Umbilical cord (tissue), 2 donors: ENCODE data around the gene MIF. TPM values are rescaled to one million over a fixed set of nuclear protein-coding genes. Genes with fewer than 3 reads are reported as not detected.
A peak's percentile ranks its signal among the peaks of the same experiment; 100 is the strongest.
"Not testable (repeated sequence)": the region's sequence is repeated elsewhere in the genome, so short reads cannot be mapped to it uniquely, and the experiment has no call there.

Experiments
- DNase-seq: peaks from one replicate; pipeline ENCODE4 v3.0.0-alpha.2; 2015; ENCODE audit warnings: low spot score
- total RNA-seq: library from RNA; depleted of rRNA; stranded (reverse); fragments of >200 nt; gene quantifications from one replicate; pipeline ENCODE4 v1.2.3, GENCODE V29; 2014; ENCODE audit warnings: low replicate concordance; ENCODE audit not compliant: insufficient read depth

MIF gene
- total RNA-seq, 1 donor from 2014 or later, result 202 TPM

GRCh38 chr22:23901600-23901999, 7.4 kb downstream of the MIF start:
- no peak for DNase-seq

DNA sequence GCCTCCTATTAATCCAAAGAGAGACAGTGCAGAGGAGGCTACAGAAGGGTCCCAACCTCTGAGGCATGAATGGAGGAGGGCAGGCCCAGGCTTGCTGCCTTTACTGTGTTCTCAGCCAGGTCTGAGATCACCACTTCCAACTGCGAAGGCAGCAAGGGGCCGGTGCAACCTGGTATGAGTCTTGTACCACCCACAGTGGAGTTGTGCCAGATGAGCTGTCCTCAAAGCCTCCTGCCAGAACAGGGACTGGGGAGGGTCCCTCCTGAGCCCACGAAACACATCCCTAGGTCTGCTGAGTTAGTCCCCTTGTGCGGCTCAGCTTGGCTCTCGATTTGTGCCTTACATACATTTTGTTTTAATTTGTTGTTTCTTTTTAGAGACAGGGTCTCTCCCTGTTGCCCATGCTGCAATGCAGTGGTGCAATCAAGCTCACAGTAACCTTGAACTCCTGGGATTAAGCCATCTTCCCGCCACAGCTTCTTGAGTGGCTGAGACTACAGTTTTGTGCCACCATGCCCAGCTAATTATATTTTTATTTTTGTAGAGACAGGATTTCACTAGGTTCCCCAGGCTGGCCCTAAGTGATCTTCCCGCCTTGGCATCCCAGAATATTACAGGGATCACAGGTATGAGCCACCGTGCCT, 9.3 kb downstream of the MIF start:
- peak; percentile 48 for DNase-seq

DNA sequence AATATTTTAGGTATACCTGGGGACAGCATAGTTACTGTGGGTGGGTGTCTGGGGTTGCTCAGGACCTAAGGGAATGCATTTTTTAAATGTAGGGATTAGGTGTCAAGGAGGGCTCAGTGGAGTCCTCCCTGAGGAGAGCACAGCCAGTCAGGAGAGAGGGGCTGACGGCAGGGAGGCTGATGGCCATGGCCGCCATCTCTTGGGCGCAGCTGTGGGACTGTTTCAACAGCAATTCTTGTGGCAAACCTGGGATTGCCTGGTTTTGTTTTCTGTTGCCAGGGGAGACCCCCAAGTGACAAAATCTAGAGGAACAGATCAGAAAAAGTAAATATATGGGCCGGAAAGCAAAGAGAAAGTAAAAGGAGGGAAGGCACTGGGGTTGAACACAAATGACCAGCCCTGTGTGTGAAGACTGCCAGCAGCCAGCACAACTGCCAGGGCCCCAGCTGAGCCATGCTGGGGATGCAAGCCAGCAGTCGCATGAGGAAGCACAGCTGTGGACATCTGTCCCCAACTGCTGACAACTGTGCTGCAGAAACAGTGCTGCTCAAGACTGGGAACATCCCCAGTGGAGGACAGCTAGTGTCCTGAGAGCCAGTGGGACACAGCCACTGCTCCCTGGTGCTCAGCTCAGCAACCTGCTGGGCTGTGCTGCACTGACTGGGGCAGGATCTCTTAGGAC, 10.5 kb downstream of the MIF start:
- no peak for DNase-seq

- DNase-seq, result no peak
Measured at GRCh38 chr22:23906641-23907040, 12.5 kb downstream of the MIF start.

GRCh38 chr22:23907423-23907822, 13.2 kb downstream of the MIF start:
- DNase-seq, result not testable (repeated sequence)

- DNase-seq, result no peak
Measured at GRCh38 chr22:23908587-23909205, 14.5 kb downstream of the MIF start.

DNA sequence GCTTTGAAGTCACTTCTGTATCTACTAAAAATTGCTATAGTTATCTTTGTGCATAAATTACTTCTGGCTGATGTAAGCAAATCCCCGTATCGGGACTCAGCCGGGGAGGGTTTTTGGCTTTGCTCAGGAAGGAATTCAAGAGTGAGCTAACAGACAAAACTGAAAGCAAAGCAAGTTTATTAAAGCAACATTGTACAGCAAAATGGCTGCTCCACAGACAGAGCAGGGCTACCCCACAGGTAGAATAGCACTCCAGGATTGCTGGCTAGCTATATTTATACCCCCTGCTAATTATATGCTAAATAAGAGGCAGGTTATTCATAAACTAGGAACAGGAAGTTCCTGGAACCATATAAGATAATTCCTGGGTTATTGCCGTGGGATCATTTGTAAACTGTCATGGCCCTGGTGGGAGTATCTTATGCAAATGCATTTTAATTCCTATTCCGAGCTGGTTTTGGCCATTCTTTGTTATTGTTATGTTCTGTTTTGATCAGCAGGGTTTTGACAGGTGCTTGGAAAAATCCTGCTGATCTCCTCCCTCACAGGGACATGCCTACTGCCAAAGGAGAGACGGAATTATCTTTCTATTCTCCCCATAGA, 15.2 kb downstream of the MIF start:
- peak; percentile 85 for DNase-seq

GRCh38 chr22:23910496-23911190, 16.5 kb downstream of the MIF start:
- DNase-seq, result no peak

- no peak for DNase-seq
Measured at GRCh38 chr22:23911318-23911980, 17.3 kb downstream of the MIF start.

GRCh38 chr22:23912293-23912903, 18.2 kb downstream of the MIF start:
- DNase-seq, result no peak

- no peak for DNase-seq
Measured at GRCh38 chr22:23913306-23913660, 19.1 kb downstream of the MIF start.

GRCh38 chr22:23913661-23914353, 19.6 kb downstream of the MIF start:
- peak; percentile 100 for DNase-seq

DNA sequence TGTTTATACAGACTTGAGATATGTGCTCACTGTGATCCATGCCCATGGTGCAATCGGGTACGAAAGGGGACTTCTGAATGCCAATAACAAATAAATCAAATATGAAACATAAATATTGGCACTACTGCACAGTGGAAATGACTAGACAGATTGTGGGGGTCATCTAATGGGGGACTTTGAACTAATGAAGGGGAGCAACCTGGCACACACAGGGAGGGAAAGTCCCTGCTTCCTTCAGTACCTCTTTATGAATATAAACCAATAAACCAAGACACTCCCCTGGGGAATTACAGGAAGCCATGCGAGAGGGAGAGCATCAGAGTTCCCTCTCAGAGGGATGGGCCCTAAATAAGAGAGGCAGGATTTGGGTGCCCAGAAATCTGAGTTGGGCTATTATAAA, 21.1 kb downstream of the MIF start:
- DNase-seq, result no peak

- not testable (repeated sequence) for DNase-seq
Measured at GRCh38 chr22:23920267-23920611, 26.1 kb downstream of the MIF start.

- DNase-seq, result not testable (repeated sequence)
Measured at GRCh38 chr22:23921586-23922201, 27.5 kb downstream of the MIF start.

DNA sequence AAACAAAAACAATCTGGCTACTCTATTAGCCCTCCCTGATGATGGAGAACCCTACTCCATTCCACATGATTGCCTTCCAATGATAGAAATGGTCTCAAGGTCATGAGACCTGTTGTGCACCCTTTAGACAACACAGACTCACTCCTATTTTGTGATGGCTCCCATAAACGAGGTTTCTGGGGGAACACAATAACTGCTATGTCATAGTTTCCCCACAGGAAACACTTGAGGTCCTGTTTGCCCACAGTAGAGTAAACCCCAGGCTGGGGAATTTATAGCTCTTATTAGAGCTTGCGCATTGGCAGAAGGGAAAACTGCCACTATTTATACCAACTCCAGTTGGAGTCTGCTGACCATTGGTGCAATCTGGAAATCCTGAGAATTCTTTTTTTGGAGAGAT, 28.7 kb downstream of the MIF start:
- no peak for DNase-seq

DNA sequence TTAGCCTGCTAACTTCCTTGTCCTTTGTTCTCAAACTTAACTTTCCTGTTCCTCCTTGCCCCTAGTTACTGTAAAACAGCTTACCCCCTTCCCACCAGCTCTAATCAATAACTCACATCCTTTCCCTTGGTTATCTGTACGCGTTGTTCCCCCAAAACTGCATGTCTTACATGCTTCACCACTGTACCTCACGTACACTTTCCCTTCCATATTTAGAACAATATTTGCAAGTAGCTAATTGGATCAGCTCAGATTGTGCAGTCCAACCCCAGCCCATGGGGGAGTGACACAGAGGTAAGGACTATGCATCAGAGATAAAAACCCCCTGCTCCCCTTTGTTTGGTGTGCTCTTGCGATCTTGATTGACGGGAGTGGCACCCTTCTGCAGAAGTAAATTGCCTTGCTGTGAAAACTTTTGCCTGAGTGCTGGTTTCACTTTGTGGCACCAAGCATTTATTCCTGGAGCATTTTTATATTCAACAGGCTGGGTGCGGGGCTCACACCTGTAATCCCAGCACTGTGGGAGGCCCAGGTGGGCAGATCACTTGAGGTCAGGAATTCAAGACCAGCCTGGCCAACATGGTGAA, 30.9 kb downstream of the MIF start:
- DNase-seq, result no peak

DNA sequence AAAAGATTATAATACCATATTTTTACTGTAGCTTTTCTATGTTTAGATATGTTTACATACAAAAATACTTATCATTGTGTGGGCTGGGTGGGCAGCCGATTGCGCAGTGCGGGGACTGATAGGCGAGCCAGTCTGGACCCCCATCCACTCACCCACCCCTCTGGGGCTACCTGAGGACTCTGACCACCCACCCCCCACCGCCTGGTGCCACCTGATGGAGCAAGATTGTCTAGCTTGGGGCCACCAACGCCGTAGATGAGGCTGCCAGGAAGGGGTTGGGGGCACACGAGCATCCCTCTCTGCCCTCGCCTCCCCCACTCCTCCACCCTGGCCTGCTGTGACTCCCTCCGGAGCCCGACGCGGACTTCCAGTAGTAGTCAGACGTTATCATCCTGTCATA, 32.4 kb downstream of the MIF start:
- DNase-seq, result no peak

GRCh38 chr22:23938328-23939016, 44.3 kb downstream of the MIF start:
- DNase-seq, result no peak
